HG03095 (cell line): Measurements from ENCODE around the gene CEL.
"Not testable (repeated sequence)": the region's sequence is repeated elsewhere in the genome, so short reads cannot be mapped to it uniquely, and the experiment has no call there.

Source experiments
- ATAC-seq: cut with Tn5 transposase; IDR thresholded peaks from one replicate; pipeline ENCODE4 v1.9.1; 2021; ENCODE audit warnings: moderate library complexity; ENCODE audit not compliant: unreplicated experiment

CEL gene

GRCh38 chr9:133046196-133046899 is 15.4 kb upstream of the CEL start:
- ATAC-seq: no peak

GRCh38 chr9:133046900-133047295 is 14.9 kb upstream of the CEL start:
- ATAC-seq: no peak

- ATAC-seq: no peak
Measured at GRCh38 chr9:133048595-133048994, 13.2 kb upstream of the CEL start.

- no peak for ATAC-seq
Measured at GRCh38 chr9:133049043-133049442, 12.7 kb upstream of the CEL start.

- no peak for ATAC-seq
Measured at GRCh38 chr9:133050142-133050541, 11.6 kb upstream of the CEL start.

- ATAC-seq: no peak
Measured at GRCh38 chr9:133050781-133051180, 11.0 kb upstream of the CEL start.

- no peak for ATAC-seq
Measured at GRCh38 chr9:133051281-133051900, 10.4 kb upstream of the CEL start.

- ATAC-seq: no peak
Measured at GRCh38 chr9:133051966-133052539, 9.7 kb upstream of the CEL start.

- ATAC-seq: no peak
Measured at GRCh38 chr9:133054194-133054890, 7.4 kb upstream of the CEL start.

GRCh38 chr9:133054966-133055365 is 6.8 kb upstream of the CEL start:
- ATAC-seq: no peak

- no peak for ATAC-seq
Measured at GRCh38 chr9:133055788-133056420, 5.9 kb upstream of the CEL start.

- ATAC-seq: no peak
Measured at GRCh38 chr9:133056533-133056932, 5.2 kb upstream of the CEL start.

GRCh38 chr9:133057006-133057405 is 4.8 kb upstream of the CEL start:
- no peak for ATAC-seq

GRCh38 chr9:133057553-133057952 is 4.2 kb upstream of the CEL start:
- no peak for ATAC-seq

- ATAC-seq: no peak
Measured at GRCh38 chr9:133058071-133058470, 3.7 kb upstream of the CEL start.

GRCh38 chr9:133058550-133059320 is 3.0 kb upstream of the CEL start:
- no peak for ATAC-seq

- no peak for ATAC-seq
Measured at GRCh38 chr9:133059623-133060022, 2.2 kb upstream of the CEL start.

GRCh38 chr9:133060417-133060841 is 1.4 kb upstream of the CEL start:
- no peak for ATAC-seq

GRCh38 chr9:133061019-133061763 is 590 bp upstream of the CEL start:
- ATAC-seq: not testable (repeated sequence)

- ATAC-seq: not testable (repeated sequence)
Measured at GRCh38 chr9:133062569-133062968, 788 bp downstream of the CEL start.
